ENCODE measurements around the gene AP3M1.

DNA sequence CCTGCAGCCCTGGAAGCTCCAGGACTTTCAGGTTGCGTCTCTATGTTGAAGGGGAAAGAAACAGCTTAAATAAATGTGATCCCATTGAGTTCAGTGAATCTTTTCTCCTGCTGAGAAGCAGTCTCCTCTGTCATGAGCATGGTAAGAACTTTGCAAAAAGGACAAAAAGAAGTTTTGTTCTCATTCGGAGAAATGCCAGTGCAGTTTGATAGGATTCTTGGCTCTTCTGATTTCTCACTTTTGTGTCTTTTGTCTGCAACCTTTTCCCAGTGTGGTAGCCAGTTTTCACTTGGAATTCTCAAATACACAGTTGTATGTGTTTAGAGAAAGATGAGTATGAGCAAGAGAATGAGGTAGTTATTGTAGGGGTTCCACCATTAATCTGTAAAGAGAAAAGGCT is 64.3 kb downstream of the AP3M1 start:
- TF ChIP-seq, protein P1, sequence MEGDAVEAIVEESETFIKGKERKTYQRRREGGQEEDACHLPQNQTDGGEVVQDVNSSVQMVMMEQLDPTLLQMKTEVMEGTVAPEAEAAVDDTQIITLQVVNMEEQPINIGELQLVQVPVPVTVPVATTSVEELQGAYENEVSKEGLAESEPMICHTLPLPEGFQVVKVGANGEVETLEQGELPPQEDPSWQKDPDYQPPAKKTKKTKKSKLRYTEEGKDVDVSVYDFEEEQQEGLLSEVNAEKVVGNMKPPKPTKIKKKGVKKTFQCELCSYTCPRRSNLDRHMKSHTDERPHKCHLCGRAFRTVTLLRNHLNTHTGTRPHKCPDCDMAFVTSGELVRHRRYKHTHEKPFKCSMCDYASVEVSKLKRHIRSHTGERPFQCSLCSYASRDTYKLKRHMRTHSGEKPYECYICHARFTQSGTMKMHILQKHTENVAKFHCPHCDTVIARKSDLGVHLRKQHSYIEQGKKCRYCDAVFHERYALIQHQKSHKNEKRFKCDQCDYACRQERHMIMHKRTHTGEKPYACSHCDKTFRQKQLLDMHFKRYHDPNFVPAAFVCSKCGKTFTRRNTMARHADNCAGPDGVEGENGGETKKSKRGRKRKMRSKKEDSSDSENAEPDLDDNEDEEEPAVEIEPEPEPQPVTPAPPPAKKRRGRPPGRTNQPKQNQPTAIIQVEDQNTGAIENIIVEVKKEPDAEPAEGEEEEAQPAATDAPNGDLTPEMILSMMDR (conservative IDR thresholded peaks at IDR 0.05 in 1 of 2, IDR thresholded peaks at IDR 0.05 in 1 of 2; ENCODE audit: extremely low read depth in 1 of 2, insufficient read depth in 1 of 2, low read depth in 1 of 2, low read length in 2 of 2): no peak
- TF ChIP-seq EZH2 (IDR thresholded peaks at IDR 0.05; ENCODE audit: borderline replicate concordance, low read length): no peak

Data from mammary epithelial cell (primary cell).